Upper lobe of left lung (tissue), 4 donors: ENCODE results near the gene GBA3.

Experiments used
- CTCF ChIP-seq, 6 experiments: fragments of 450-650 bp in 4 of 6; fragments of 200-600 bp in 2 of 6; sonication (generic) in 2 of 6; IDR thresholded peaks; one replicate each; pipeline ENCODE4 v1.5.1; 2016 to 2019; ENCODE audit warnings: antibody characterized with exemption in 6 of 6
- POLR2A ChIP-seq, 4 donors: fragments of 450-650 bp; IDR thresholded peaks; one replicate each; pipeline ENCODE4 v1.5.1; 2016 to 2017; ENCODE audit warnings: antibody characterized with exemption in 4 of 4, mild to moderate bottlenecking in 2 of 4

DNA sequence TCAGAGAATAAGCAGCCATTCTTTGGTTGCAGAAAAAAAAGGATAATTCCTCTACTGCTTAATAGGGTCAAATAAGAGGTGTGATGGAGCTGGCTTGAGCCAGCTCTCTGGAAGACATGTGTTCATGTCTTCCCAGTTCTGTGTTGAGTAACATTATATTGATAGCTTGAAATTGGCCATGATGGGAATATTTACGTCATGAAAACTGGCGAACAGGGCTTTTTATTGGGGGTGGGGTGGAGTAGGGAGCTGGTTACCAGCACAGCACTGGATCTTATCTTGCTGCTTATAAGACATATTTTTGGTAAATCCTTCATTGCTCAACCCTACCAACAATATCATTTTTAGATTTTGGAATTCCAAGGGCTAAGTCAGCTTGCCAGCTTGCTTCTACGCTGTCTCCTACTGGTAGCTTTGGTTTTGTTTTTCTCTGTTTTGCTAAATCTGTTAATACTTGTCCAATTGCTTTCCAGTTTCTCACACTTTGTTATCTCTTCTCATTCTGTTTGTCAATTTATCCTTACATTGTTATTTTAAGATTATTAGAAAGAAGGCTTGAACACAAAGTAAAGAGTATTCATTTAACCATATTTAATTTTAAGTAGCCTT lies 25.3 kb upstream of the GBA3 start:
- no peak for TF ChIP-seq CTCF (IDR thresholded peaks at IDR 0.05)
- TF ChIP-seq POLR2A (IDR thresholded peaks at IDR 0.05): no peak
